ENCODE results near the gene EFNA1.
A peak's percentile ranks its signal among the peaks of the same experiment; 100 is the strongest.

Gene EFNA1

GRCh38 chr1:155083865-155084721 lies 43.6 kb upstream of the EFNA1 start (continued):
- TF ChIP-seq INSM2 (tag by site-specific recombination; IDR thresholded peaks at IDR 0.05) (no peak), ZNF610 (tag by site-specific recombination; IDR thresholded peaks at IDR 0.05; ENCODE audit: borderline replicate concordance) (no peak), ZNF398 (tag by site-specific recombination; IDR thresholded peaks at IDR 0.05) (0 out of 2 replicates have a peak, but pooled peaks have one; percentile 61), ZBTB20 (tag by site-specific recombination; IDR thresholded peaks at IDR 0.05) (no peak), ZNF366 (tag by site-specific recombination; conservative IDR thresholded peaks at IDR 0.05) (no peak), KLF1 (tag by site-specific recombination; IDR thresholded peaks at IDR 0.05) (no peak), ZNF785 (tag by site-specific recombination; IDR thresholded peaks at IDR 0.05) (no peak), PRDM4 (tag by site-specific recombination; IDR thresholded peaks at IDR 0.05) (peak; percentile 30), ZNF521 (tag by site-specific recombination; IDR thresholded peaks at IDR 0.05) (no peak), WT1 (tag by site-specific recombination; IDR thresholded peaks at IDR 0.05) (no peak), ZNF658 (tag by site-specific recombination; IDR thresholded peaks at IDR 0.05) (no peak), ZNF514 (tag by site-specific recombination; IDR thresholded peaks at IDR 0.05) (no peak), ZNF664 (tag by site-specific recombination; IDR thresholded peaks at IDR 0.05) (no peak), PRDM10 (tag by site-specific recombination; IDR thresholded peaks at IDR 0.05) (no peak), ZNF114 (tag by site-specific recombination; IDR thresholded peaks at IDR 0.05) (no peak), ZNF37A (tag by site-specific recombination; IDR thresholded peaks at IDR 0.05) (no peak), ZNF488 (tag by site-specific recombination; IDR thresholded peaks at IDR 0.05) (no peak), GLIS2 (tag by site-specific recombination; IDR thresholded peaks at IDR 0.05) (peak; percentile 65; the same call in 1 of the 2 replicates), MYNN (tag by site-specific recombination; IDR thresholded peaks at IDR 0.05; ENCODE audit: borderline replicate concordance) (no peak), ZNF449 (tag by site-specific recombination; IDR thresholded peaks at IDR 0.05) (no peak), TCF7L2 (IDR thresholded peaks at IDR 0.05; ENCODE audit: borderline replicate concordance, low read depth, low read length) (no peak), BCL11B (tag by site-specific recombination; IDR thresholded peaks at IDR 0.05; ENCODE audit: low read depth) (no peak), ZNF571 (tag by site-specific recombination; IDR thresholded peaks at IDR 0.05) (no peak), REPIN1 (tag by site-specific recombination; IDR thresholded peaks at IDR 0.05; ENCODE audit: low read depth) (no peak), ZNF324 (tag by site-specific recombination; IDR thresholded peaks at IDR 0.05) (no peak), ZNF530 (tag by site-specific recombination; IDR thresholded peaks at IDR 0.05; ENCODE audit: low read depth) (no peak), ZNF138 (tag by site-specific recombination; IDR thresholded peaks at IDR 0.05; ENCODE audit: borderline replicate concordance) (no peak), ZNF391 (tag by site-specific recombination; IDR thresholded peaks at IDR 0.05; ENCODE audit: borderline replicate concordance, low read depth) (no peak; the same call in 1 of the 2 replicates)

Measured in HEK293 (cell line).